Lower lobe of right lung (tissue), 2 donors: ENCODE results near the gene SAP30BP. TPM values are rescaled to one million over a fixed set of nuclear protein-coding genes. Genes with fewer than 3 reads are reported as not detected.

Experiments used
- ATAC-seq, 2 donors: fragments of 200-7000 bp; cut with Tn5 transposase; one replicate each; pipeline ENCODE4 v1.9.1; 2020 to 2022; ENCODE audit warnings: mild to moderate bottlenecking in 2 of 2, moderate library complexity in 2 of 2
- DNase-seq: peaks from one replicate; pipeline ENCODE4 v3.0.0-alpha.2; 2020
- H3K27ac ChIP-seq: fragments of 200-600 bp; one replicate; pipeline ENCODE4 v1.8.0; 2022
- H3K27me3 ChIP-seq: fragments of 200-600 bp; one replicate; pipeline ENCODE4 v1.8.0; 2022; ENCODE audit warnings: low read depth
- H3K36me3 ChIP-seq: fragments of 200-600 bp; one replicate; pipeline ENCODE4 v1.8.0; 2022; ENCODE audit warnings: mild to moderate bottlenecking
- H3K4me1 ChIP-seq: fragments of 200-600 bp; one replicate; pipeline ENCODE4 v1.8.0; 2022
- H3K4me3 ChIP-seq: fragments of 200-600 bp; one replicate; pipeline ENCODE4 v1.8.0; 2022; ENCODE audit warnings: mild to moderate bottlenecking
- H3K9me3 ChIP-seq: fragments of 200-600 bp; one replicate; pipeline ENCODE4 v1.8.0; 2022
- CTCF ChIP-seq: fragments of 200-600 bp; IDR thresholded peaks from one replicate; pipeline ENCODE4 v1.8.0; 2022; ENCODE audit warnings: antibody characterized with exemption, mild to moderate bottlenecking
- intact Hi-C: fragments of 100-400 bp; cut with DNase I; formaldehyde crosslinking; loops from one replicate; pipeline ENCODE4 v1.11.0; 2022
- total RNA-seq: library from RNA; stranded (reverse); fragmentation: NEBNext Ultra II Directional; extraction: Animal tissue kit (Norgen Biotek cat#: 25700); gene quantifications from one replicate; pipeline ENCODE4 v1.2.1, GENCODE V29; 2021
- donor health status: DM: no; HTN: yes; CAD: no; lungs with severe emphysema.

SAP30BP gene
- total RNA-seq, 1 donor from 2014 or later = 73.0 TPM

- no peak for TF ChIP-seq CTCF
- intact Hi-C loops = no loop called here
- Histone ChIP-seq H3K36me3 (peaks cover 5% of the 10 kb centered on the region), H3K4me1 (peaks cover 9% of the 10 kb centered on the region), H3K9me3 (no peaks in the 10 kb centered on the region), H3K4me3 (no peak overlapping the region), H3K27me3 (no peaks in the 10 kb centered on the region), H3K27ac (no peak overlapping the region)
- no peak for ATAC-seq
- no peak for DNase-seq
Observed at GRCh38 chr17:75743625-75744206, 76.6 kb downstream of the SAP30BP start.

GRCh38 chr17:75748706-75749105 is 81.6 kb downstream of the SAP30BP start:
- Histone ChIP-seq H3K4me3 (no peak overlapping the region), H3K36me3 (peaks cover 32% of the 10 kb centered on the region), H3K9me3 (no peaks in the 10 kb centered on the region), H3K27me3 (no peaks in the 10 kb centered on the region), H3K4me1 (peaks cover 25% of the 10 kb centered on the region), H3K27ac (no peak overlapping the region)
- no peak for TF ChIP-seq CTCF
- ATAC-seq (no peak), DNase-seq (no peak)
- intact Hi-C loops = loop anchor here (5.0 kb wide), 1 partner anchor 71 kb away; no protein-coding TSS in a partner anchor

GRCh38 chr17:75749545-75750389 is 82.6 kb downstream of the SAP30BP start:
- peak; percentile 92 for DNase-seq
- no peaks in the 10 kb centered on the region for H3K9me3 ChIP-seq
- peaks cover 34% of the 10 kb centered on the region for H3K36me3 ChIP-seq
- no peaks in the 10 kb centered on the region for H3K27me3 ChIP-seq
- H3K4me3 ChIP-seq = no peak overlapping the region
- intact Hi-C loops = loop anchor here (5.0 kb wide), 1 partner anchor 72 kb away; no protein-coding TSS in a partner anchor
- H3K4me1 ChIP-seq = peaks cover 33% of the 10 kb centered on the region
- peak; percentile 96 for TF ChIP-seq CTCF
- ATAC-seq = peak; percentile 80 to 84
- no peak overlapping the region for H3K27ac ChIP-seq

DNA sequence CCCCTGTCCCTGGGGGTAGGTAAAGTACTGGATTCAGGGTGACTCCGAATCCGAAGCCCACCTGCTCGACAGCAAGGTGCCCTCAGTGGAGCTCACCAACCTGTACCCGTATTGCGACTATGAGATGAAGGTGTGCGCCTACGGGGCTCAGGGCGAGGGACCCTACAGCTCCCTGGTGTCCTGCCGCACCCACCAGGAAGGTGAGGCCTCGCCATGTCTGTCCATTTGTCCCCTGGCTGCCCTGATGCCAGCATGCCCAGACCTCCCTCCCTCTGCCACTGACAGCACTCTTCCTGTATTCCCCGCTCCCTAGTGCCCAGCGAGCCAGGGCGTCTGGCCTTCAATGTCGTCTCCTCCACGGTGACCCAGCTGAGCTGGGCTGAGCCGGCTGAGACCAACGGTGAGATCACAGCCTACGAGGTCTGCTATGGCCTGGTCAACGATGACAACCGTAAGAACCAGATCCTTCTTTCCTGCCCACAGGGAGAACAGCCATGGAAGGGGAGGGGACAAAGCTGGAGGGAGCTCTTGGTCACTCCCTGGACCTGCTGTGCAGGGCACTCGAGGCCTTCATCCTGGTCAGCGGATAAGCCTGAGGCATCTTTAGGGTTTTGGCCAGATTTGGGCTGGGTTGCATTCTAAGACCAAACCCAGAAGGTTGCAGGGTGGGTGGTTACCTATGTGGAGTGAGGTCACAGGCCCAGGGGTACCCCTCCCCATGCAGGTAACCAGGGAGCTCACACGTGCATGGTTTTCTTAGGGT is 83.7 kb downstream of the SAP30BP start:
- H3K4me3 ChIP-seq = no peak overlapping the region
- no peak for TF ChIP-seq CTCF
- intact Hi-C loops = no loop called here
- ATAC-seq = no peak
- H3K27ac ChIP-seq = no peak overlapping the region
- DNase-seq = no peak
- peaks cover 33% of the 10 kb centered on the region for H3K4me1 ChIP-seq
- no peaks in the 10 kb centered on the region for H3K9me3 ChIP-seq
- H3K36me3 ChIP-seq = peaks cover 37% of the 10 kb centered on the region
- H3K27me3 ChIP-seq = no peaks in the 10 kb centered on the region

GRCh38 chr17:75751676-75752404 is 84.7 kb downstream of the SAP30BP start:
- Histone ChIP-seq H3K36me3 (peaks cover 39% of the 10 kb centered on the region), H3K4me3 (no peak overlapping the region), H3K27me3 (no peaks in the 10 kb centered on the region), H3K9me3 (no peaks in the 10 kb centered on the region), H3K4me1 (peaks cover 33% of the 10 kb centered on the region), H3K27ac (no peak overlapping the region)
- intact Hi-C loops = no loop called here
- ATAC-seq (no peak), DNase-seq (no peak)
- no peak for TF ChIP-seq CTCF
